ENCODE data around the gene UFC1.
"Not testable (repeated sequence)": the region's sequence is repeated elsewhere in the genome, so short reads cannot be mapped to it uniquely, and the experiment has no call there.

GRCh38 chr1:161115961-161116360, 37.8 kb upstream of the UFC1 start:
- TF ChIP-seq ETS1 (IDR thresholded peaks at IDR 0.05); JUNB (IDR thresholded peaks at IDR 0.05; ENCODE audit: unreplicated experiment); STAT1 (IDR thresholded peaks at IDR 0.05; ENCODE audit: unreplicated experiment): not testable (repeated sequence)
